HEK293 (cell line): ENCODE measurements around the gene PRKAG2.

Experiments
- BCL11B ChIP-seq: fragments of 450-650 bp; formaldehyde crosslinking; IDR thresholded peaks from 2 replicates; pipeline ENCODE4 v1.5.1; 2016; ENCODE audit warnings: low read depth, missing biosample characterization, missing genetic modification characterization
- GFI1B ChIP-seq: fragments of 450-650 bp; formaldehyde crosslinking; IDR thresholded peaks from 2 replicates; pipeline ENCODE4 v1.5.1; 2016; ENCODE audit warnings: missing biosample characterization, missing genetic modification characterization
- MZF1 ChIP-seq: fragments of 450-650 bp; formaldehyde crosslinking; IDR thresholded peaks from 2 replicates; pipeline ENCODE4 v1.5.1; 2017; ENCODE audit warnings: missing biosample characterization, missing genetic modification characterization, borderline replicate concordance
- YY1 ChIP-seq: fragments of 450-650 bp; formaldehyde crosslinking; IDR thresholded peaks from 2 replicates; pipeline ENCODE4 v1.5.1; 2018; ENCODE audit warnings: missing biosample characterization, missing genetic modification characterization
- ZBTB48 ChIP-seq: fragments of 450-650 bp; formaldehyde crosslinking; IDR thresholded peaks from 2 replicates; pipeline ENCODE4 v1.5.1; 2016; ENCODE audit warnings: missing biosample characterization, missing genetic modification characterization
- ZFP41 ChIP-seq: fragments of 450-650 bp; formaldehyde crosslinking; IDR thresholded peaks from 2 replicates; pipeline ENCODE4 v1.5.1; 2016; ENCODE audit warnings: missing biosample characterization, missing genetic modification characterization, borderline replicate concordance
- ZFP69B ChIP-seq: fragments of 450-650 bp; formaldehyde crosslinking; IDR thresholded peaks from 2 replicates; pipeline ENCODE4 v1.5.1; 2016; ENCODE audit warnings: missing biosample characterization, missing genetic modification characterization
- ZNF112 ChIP-seq: fragments of 450-650 bp; formaldehyde crosslinking; IDR thresholded peaks from 2 replicates; pipeline ENCODE4 v1.5.0; 2017; ENCODE audit warnings: missing biosample characterization, missing genetic modification characterization
- ZNF155 ChIP-seq: fragments of 450-650 bp; formaldehyde crosslinking; IDR thresholded peaks from 2 replicates; pipeline ENCODE4 v1.5.1; 2016; ENCODE audit warnings: missing biosample characterization, missing genetic modification characterization
- ZNF202 ChIP-seq: fragments of 450-650 bp; formaldehyde crosslinking; IDR thresholded peaks from 2 replicates; pipeline ENCODE4 v1.5.1; 2016; ENCODE audit warnings: missing biosample characterization, missing genetic modification characterization, borderline replicate concordance
- ZNF211 ChIP-seq: fragments of 450-650 bp; formaldehyde crosslinking; IDR thresholded peaks from 2 replicates; pipeline ENCODE4 v1.5.1; 2016; ENCODE audit warnings: low read depth, missing biosample characterization, missing genetic modification characterization
- ZNF23 ChIP-seq: fragments of 450-650 bp; formaldehyde crosslinking; IDR thresholded peaks from 2 replicates; pipeline ENCODE4 v1.5.1; 2016; ENCODE audit warnings: missing biosample characterization, missing genetic modification characterization, borderline replicate concordance
- ZNF274 ChIP-seq, 2 experiments: fragments of 200-500 bp in 1 of 2; fragments of 450-650 bp in 1 of 2; sonication (Bioruptor generic) in 1 of 2; formaldehyde crosslinking in 1 of 2; IDR thresholded peaks; 2 replicates each; pipeline versions ENCODE4 v1.5.1 to v1.6.1; 2014 to 2016; ENCODE audit warnings: borderline replicate concordance in 1 of 2, inconsistent platforms in 1 of 2, low read length in 1 of 2, missing biosample characterization in 1 of 2, missing genetic modification characterization in 1 of 2
- ZNF280C ChIP-seq: fragments of 450-650 bp; formaldehyde crosslinking; IDR thresholded peaks from 2 replicates; pipeline ENCODE4 v1.5.1; 2016; ENCODE audit warnings: missing biosample characterization, missing genetic modification characterization
- ZNF292 ChIP-seq: fragments of 450-650 bp; formaldehyde crosslinking; IDR thresholded peaks from 2 replicates; pipeline ENCODE4 v1.5.1; 2016; ENCODE audit warnings: low read depth, missing biosample characterization, missing genetic modification characterization, borderline replicate concordance
- ZNF362 ChIP-seq: fragments of 450-650 bp; formaldehyde crosslinking; IDR thresholded peaks from 2 replicates; pipeline ENCODE4 v1.5.1; 2016; ENCODE audit warnings: missing biosample characterization, missing genetic modification characterization
- ZNF510 ChIP-seq: fragments of 450-650 bp; formaldehyde crosslinking; IDR thresholded peaks from 2 replicates; pipeline ENCODE4 v1.5.1; 2018; ENCODE audit warnings: mild to moderate bottlenecking, missing genetic modification characterization, missing biosample characterization; ENCODE audit not compliant: insufficient replicate concordance
- ZNF544 ChIP-seq: fragments of 450-650 bp; formaldehyde crosslinking; IDR thresholded peaks from 2 replicates; pipeline ENCODE4 v1.5.0; 2017; ENCODE audit warnings: missing biosample characterization, missing genetic modification characterization
- ZNF626 ChIP-seq: fragments of 450-650 bp; sonication (Bioruptor Pico); formaldehyde crosslinking; IDR thresholded peaks from 2 replicates; pipeline ENCODE4 v1.5.1; 2018; ENCODE audit warnings: missing biosample characterization, missing genetic modification characterization, inconsistent platforms
- ZNF660 ChIP-seq: fragments of 450-650 bp; IDR thresholded peaks from 2 replicates; pipeline ENCODE4 v1.5.1; 2018; ENCODE audit warnings: missing biosample characterization, mild to moderate bottlenecking, missing genetic modification characterization
- ZNF704 ChIP-seq: fragments of 450-650 bp; formaldehyde crosslinking; IDR thresholded peaks from 2 replicates; pipeline ENCODE4 v1.5.1; 2016; ENCODE audit warnings: missing biosample characterization, missing genetic modification characterization
- ZNF707 ChIP-seq: fragments of 450-650 bp; formaldehyde crosslinking; IDR thresholded peaks from 2 replicates; pipeline ENCODE4 v1.5.1; 2016; ENCODE audit warnings: missing biosample characterization, missing genetic modification characterization
- ZNF76 ChIP-seq: fragments of 450-650 bp; formaldehyde crosslinking; IDR thresholded peaks from 2 replicates; pipeline ENCODE4; 2016; ENCODE audit warnings: low read depth, missing biosample characterization, missing genetic modification characterization, borderline replicate concordance
- ZNF843 ChIP-seq: fragments of 450-650 bp; formaldehyde crosslinking; IDR thresholded peaks from 2 replicates; pipeline ENCODE4 v1.5.1; 2016; ENCODE audit warnings: missing biosample characterization, missing genetic modification characterization
- ZXDB ChIP-seq: fragments of 450-650 bp; formaldehyde crosslinking; IDR thresholded peaks from 2 replicates; pipeline ENCODE4 v1.5.1; 2016; ENCODE audit warnings: missing biosample characterization, missing genetic modification characterization
- TF ChIP-seq, protein P1 (sequence below): fragments of 450-650 bp; formaldehyde crosslinking; IDR thresholded peaks from 2 replicates; pipeline ENCODE4 v1.5.1; 2017; ENCODE audit warnings: missing biosample characterization, missing genetic modification characterization
- TF ChIP-seq, protein P2 (sequence below): fragments of 450-650 bp; formaldehyde crosslinking; conservative IDR thresholded peaks from 2 replicates; pipeline ENCODE4 v1.5.1; 2016; ENCODE audit warnings: low read depth, missing biosample characterization, missing genetic modification characterization
- TF ChIP-seq, protein P3 (sequence below): fragments of 450-650 bp; formaldehyde crosslinking; IDR thresholded peaks from 2 replicates; pipeline ENCODE4 v1.5.1; 2016; ENCODE audit warnings: missing biosample characterization, missing genetic modification characterization

PRKAG2 gene

DNA sequence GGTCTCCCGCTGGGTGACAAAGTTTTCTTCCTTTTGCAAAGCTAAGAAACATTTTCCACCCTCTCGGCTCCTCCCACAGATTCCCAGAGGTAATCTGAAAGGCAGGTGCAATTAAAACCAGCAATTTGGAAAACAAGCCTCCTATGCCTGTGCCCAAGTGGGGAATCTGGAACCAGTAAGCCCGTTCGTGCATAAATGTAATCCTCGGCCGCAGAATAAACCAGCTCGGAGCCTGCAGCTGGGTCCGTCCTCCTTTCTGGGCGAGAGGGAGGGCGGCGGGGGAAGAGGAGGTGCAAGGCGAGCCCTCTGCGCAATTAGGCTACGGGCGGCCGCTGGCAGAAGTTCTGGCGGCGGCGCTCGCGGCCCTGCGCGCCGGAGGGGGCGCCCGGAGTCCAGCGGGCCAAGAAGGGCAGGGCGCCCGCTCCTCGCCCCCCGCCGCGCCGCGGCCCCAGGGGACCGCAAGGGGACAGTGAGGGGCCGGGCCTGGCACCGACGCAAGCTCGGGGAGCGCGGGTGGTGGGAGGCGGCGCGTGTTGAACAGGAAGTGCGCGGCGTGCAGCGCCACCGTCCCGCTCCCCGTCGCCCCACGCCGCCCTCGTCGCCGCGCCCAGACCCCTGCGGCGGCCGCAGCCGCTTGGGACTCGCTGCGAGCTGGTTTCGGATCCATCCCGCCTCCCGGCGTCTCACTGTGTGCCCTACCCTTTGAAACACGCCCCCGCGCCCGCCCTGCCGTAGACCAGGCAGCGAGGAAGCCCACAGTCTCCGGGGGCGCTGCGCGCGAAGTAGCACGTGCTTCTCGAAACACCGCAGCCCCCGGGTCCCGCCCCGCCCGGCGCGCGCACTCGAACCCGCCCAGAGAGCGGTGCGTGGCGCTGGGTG is at the start of gene PRKAG2 (continued):
- TF ChIP-seq ZBTB48 (no peak; the same call in 1 of the 2 replicates), ZNF544 (tag by site-specific recombination) (no peak), ZNF76 (no peak), MZF1 (tag by site-specific recombination) (no peak), ZNF23 (tag by site-specific recombination) (no peak), ZNF707 (tag by site-specific recombination) (no peak), ZNF274 (IDR thresholded peaks at IDR 0.05; ENCODE audit: low read length) (no peak), ZNF274 (tag by site-specific recombination; IDR thresholded peaks at IDR 0.05; ENCODE audit: borderline replicate concordance) (no peak), ZNF362 (tag by site-specific recombination) (no peak), BCL11B (no peak), ZNF843 (tag by site-specific recombination) (no peak), YY1 (0 out of 2 replicates have a peak, but pooled peaks have one; percentile 16), ZNF155 (tag by site-specific recombination) (no peak), ZFP69B (tag by site-specific recombination) (no peak), GFI1B (tag by site-specific recombination) (no peak), ZXDB (peak; percentile 35; the same call in 1 of the 2 replicates), ZNF292 (tag by site-specific recombination) (no peak), ZNF280C (no peak), ZNF510 (tag by site-specific recombination) (no peak), ZNF626 (tag by site-specific recombination) (no peak), ZNF211 (tag by site-specific recombination) (no peak), ZNF704 (tag by site-specific recombination) (no peak), ZFP41 (tag by site-specific recombination) (no peak), ZNF660 (tag by site-specific recombination) (peak; percentile 33; the same call in 1 of the 2 replicates), ZNF202 (tag by site-specific recombination) (no peak), ZNF112 (tag by site-specific recombination) (no peak)
- TF ChIP-seq, protein P1, sequence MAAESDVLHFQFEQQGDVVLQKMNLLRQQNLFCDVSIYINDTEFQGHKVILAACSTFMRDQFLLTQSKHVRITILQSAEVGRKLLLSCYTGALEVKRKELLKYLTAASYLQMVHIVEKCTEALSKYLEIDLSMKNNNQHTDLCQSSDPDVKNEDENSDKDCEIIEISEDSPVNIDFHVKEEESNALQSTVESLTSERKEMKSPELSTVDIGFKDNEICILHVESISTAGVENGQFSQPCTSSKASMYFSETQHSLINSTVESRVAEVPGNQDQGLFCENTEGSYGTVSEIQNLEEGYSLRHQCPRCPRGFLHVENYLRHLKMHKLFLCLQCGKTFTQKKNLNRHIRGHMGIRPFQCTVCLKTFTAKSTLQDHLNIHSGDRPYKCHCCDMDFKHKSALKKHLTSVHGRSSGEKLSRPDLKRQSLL (tag by site-specific recombination), result no peak
- TF ChIP-seq, protein P2, sequence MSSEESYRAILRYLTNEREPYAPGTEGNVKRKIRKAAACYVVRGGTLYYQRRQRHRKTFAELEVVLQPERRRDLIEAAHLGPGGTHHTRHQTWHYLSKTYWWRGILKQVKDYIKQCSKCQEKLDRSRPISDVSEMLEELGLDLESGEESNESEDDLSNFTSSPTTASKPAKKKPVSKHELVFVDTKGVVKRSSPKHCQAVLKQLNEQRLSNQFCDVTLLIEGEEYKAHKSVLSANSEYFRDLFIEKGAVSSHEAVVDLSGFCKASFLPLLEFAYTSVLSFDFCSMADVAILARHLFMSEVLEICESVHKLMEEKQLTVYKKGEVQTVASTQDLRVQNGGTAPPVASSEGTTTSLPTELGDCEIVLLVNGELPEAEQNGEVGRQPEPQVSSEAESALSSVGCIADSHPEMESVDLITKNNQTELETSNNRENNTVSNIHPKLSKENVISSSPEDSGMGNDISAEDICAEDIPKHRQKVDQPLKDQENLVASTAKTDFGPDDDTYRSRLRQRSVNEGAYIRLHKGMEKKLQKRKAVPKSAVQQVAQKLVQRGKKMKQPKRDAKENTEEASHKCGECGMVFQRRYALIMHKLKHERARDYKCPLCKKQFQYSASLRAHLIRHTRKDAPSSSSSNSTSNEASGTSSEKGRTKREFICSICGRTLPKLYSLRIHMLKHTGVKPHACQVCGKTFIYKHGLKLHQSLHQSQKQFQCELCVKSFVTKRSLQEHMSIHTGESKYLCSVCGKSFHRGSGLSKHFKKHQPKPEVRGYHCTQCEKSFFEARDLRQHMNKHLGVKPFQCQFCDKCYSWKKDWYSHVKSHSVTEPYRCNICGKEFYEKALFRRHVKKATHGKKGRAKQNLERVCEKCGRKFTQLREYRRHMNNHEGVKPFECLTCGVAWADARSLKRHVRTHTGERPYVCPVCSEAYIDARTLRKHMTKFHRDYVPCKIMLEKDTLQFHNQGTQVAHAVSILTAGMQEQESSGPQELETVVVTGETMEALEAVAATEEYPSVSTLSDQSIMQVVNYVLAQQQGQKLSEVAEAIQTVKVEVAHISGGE, result no peak; the same call in 1 of the 2 replicates
- TF ChIP-seq, protein P3, sequence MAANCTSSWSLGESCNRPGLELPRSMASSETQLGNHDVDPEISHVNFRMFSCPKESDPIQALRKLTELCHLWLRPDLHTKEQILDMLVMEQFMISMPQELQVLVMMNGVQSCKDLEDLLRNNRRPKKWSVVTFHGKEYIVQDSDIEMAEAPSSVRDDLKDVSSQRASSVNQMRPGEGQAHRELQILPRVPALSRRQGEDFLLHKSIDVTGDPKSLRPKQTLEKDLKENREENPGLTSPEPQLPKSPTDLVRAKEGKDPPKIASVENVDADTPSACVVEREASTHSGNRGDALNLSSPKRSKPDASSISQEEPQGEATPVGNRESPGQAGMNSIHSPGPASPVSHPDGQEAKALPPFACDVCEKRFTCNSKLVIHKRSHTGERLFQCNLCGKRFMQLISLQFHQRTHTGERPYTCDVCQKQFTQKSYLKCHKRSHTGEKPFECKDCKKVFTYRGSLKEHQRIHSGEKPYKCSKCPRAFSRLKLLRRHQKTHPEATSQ, result no peak
